HEK293T (cell line): ENCODE measurements around the gene MRPL21.
"Not testable (repeated sequence)": the region's sequence is repeated elsewhere in the genome, so short reads cannot be mapped to it uniquely, and the experiment has no call there.

Source experiments
- CTCF ChIA-PET: fragments of 350-600 bp; formaldehyde crosslinking; extraction: SDS; loops from one replicate; lab custom pipeline; 2021; ENCODE audit warnings: antibody characterized with exemption, inconsistent platforms; lab: Yijun Ruan, JAX
- POLR2A ChIA-PET: fragments of 350-600 bp; formaldehyde crosslinking; extraction: SDS; loops from one replicate; lab custom pipeline; 2020; ENCODE audit warnings: antibody characterized with exemption, inconsistent platforms; lab: Yijun Ruan, JAX
- DNase-seq: peaks from one replicate; pipeline ENCODE4 v3.0.0; 2012; ENCODE audit warnings: mixed read lengths; ENCODE audit errors: extremely low spot score
- ARNT ChIP-seq: fragments of 450-650 bp; IDR thresholded peaks from 2 replicates; pipeline ENCODE4 v1.6.1; 2017; ENCODE audit warnings: mild to moderate bottlenecking
- BHLHE40 ChIP-seq: fragments of 450-650 bp; IDR thresholded peaks from 2 replicates; pipeline ENCODE4 v1.6.1; 2016; ENCODE audit warnings: mild to moderate bottlenecking, moderate library complexity, borderline replicate concordance
- CTBP1 ChIP-seq: fragments of 450-650 bp; IDR thresholded peaks from 2 replicates; pipeline ENCODE4 v1.6.1; 2016; ENCODE audit warnings: borderline replicate concordance
- ELF4 ChIP-seq: fragments of 450-650 bp; IDR thresholded peaks from 2 replicates; pipeline ENCODE4 v1.6.1; 2017; ENCODE audit warnings: antibody characterized with exemption
- FOXA1 ChIP-seq: fragments of 450-650 bp; IDR thresholded peaks from 2 replicates; pipeline ENCODE4 v1.6.1; 2016; ENCODE audit warnings: mild to moderate bottlenecking
- FOXK2 ChIP-seq: fragments of 450-650 bp; IDR thresholded peaks from 2 replicates; pipeline ENCODE4 v1.6.1; 2016; ENCODE audit warnings: mild to moderate bottlenecking
- FOXM1 ChIP-seq: fragments of 450-650 bp; IDR thresholded peaks from 2 replicates; pipeline ENCODE4 v1.6.1; 2017; ENCODE audit warnings: mild to moderate bottlenecking, borderline replicate concordance
- HDGF ChIP-seq: fragments of 450-650 bp; IDR thresholded peaks from 2 replicates; pipeline ENCODE4 v1.6.1; 2017; ENCODE audit warnings: antibody characterized with exemption, borderline replicate concordance
- L3MBTL2 ChIP-seq: fragments of 450-650 bp; conservative IDR thresholded peaks from 2 replicates; pipeline ENCODE4 v1.6.1; 2016; ENCODE audit warnings: mild to moderate bottlenecking
- LEF1 ChIP-seq: fragments of 450-650 bp; IDR thresholded peaks from 2 replicates; pipeline ENCODE4 v1.6.1; 2017; ENCODE audit warnings: mild to moderate bottlenecking, borderline replicate concordance
- NFRKB ChIP-seq: fragments of 450-650 bp; IDR thresholded peaks from 2 replicates; pipeline ENCODE4 v1.6.1; 2016; ENCODE audit warnings: mild to moderate bottlenecking, moderate library complexity
- SP1 ChIP-seq: fragments of 450-650 bp; IDR thresholded peaks from 2 replicates; pipeline ENCODE4 v1.6.1; 2017
- SUZ12 ChIP-seq: fragments of 450-650 bp; IDR thresholded peaks from 2 replicates; pipeline ENCODE4 v1.6.1; 2016; ENCODE audit warnings: mild to moderate bottlenecking
- TARDBP ChIP-seq: fragments of 450-650 bp; IDR thresholded peaks from 2 replicates; pipeline ENCODE4 v1.6.1; 2016
- ZNF384 ChIP-seq: fragments of 450-650 bp; IDR thresholded peaks from 2 replicates; pipeline ENCODE4 v1.6.1; 2016
- TF ChIP-seq, protein P1 (sequence below): fragments of 450-650 bp; IDR thresholded peaks from 2 replicates; pipeline ENCODE4 v1.6.1; 2016

MRPL21 gene

DNA sequence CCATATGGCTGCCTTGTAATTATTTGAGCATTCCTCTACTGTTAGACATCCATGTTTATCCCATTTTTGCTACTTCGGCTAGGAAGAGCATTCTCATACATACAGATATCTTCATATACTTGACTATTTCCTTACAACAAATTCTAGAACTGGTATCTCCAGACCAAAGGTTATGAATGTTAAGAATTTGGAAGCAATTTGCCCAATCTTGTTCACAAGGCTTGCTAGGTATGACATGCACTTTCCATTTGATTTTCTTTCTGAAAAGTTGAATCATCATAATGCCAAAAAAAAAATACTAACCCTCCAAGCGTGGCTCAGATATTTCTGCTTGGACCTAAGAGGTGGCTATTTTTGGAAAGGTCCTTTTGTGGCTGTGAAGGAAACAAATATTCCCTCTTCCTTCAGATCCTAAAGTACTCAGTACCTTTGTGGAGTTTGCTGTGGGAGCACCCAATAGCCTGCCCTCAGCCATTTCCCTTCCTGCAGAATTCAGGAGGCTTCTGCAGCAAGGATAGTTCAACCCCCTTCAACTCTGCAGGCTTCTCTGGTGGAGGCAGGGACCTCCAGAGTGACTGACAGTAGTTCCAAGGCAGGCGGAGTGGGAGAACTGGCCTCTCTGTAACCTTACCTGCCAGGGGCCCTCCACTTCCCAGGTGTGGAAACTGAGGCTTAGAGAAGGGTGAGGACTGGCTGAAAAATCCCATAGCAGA is 39.9 kb downstream of the MRPL21 start:
- no peak for DNase-seq
- no peak for TF ChIP-seq SP1
- no peak for TF ChIP-seq CTBP1
- TF ChIP-seq SUZ12: no peak
- TF ChIP-seq, protein P1, sequence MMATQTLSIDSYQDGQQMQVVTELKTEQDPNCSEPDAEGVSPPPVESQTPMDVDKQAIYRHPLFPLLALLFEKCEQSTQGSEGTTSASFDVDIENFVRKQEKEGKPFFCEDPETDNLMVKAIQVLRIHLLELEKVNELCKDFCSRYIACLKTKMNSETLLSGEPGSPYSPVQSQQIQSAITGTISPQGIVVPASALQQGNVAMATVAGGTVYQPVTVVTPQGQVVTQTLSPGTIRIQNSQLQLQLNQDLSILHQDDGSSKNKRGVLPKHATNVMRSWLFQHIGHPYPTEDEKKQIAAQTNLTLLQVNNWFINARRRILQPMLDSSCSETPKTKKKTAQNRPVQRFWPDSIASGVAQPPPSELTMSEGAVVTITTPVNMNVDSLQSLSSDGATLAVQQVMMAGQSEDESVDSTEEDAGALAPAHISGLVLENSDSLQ: no peak
- no peak for TF ChIP-seq FOXA1
- TF ChIP-seq TARDBP: no peak
- TF ChIP-seq ARNT: no peak
- TF ChIP-seq BHLHE40: no peak
- no peak for TF ChIP-seq FOXM1
- TF ChIP-seq ZNF384: no peak
- no peak for TF ChIP-seq FOXK2
- TF ChIP-seq HDGF: no peak
- TF ChIP-seq NFRKB: no peak
- POLR2A ChIA-PET: no interaction called here
- CTCF ChIA-PET: no interaction called here

DNA sequence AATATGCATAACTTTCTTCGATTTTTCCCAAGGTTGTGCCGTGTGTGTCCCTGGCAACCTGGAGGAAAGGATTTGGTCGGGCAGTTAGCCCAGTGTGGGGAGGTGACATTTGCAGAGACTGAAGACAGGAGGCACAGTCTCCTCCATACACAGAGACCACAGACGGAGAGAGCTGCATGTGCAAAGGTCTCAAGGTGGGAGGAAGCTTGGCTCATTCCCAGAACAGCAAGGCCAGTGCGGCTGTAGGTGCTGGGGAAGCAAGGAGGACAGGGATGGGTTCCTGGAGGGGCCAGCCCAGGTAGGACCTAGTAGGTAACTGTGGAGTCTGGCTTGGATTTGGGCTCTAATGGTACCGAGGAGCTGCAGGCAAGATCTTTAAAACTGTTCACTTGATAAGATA is 41.2 kb downstream of the MRPL21 start:
- POLR2A ChIA-PET: no interaction called here
- no peak for DNase-seq
- CTCF ChIA-PET: no interaction called here
- TF ChIP-seq FOXK2: no peak
- TF ChIP-seq LEF1: no peak
- TF ChIP-seq ZNF384: no peak
- no peak for TF ChIP-seq L3MBTL2
- no peak for TF ChIP-seq ELF4

DNA sequence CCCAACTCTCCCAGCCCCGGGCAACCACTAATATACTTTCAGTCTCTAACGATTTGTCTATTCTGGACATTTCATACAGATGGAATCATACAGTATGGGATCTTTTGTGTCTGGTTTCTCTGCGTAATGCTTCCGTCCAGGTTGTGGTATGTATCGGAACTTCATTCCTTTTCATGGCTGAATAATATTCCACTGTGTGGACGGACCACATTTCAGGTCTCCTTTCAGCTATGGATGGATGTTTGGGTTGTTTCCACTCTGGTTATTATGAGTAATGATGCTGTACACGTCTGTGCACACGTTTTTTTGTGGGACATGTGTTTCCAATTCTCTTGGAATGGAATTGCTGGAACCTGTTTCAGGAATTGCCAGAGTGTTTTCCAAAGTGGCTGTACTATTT is 44.5 kb downstream of the MRPL21 start:
- ChIA-PET POLR2A (no interaction called here), CTCF (interaction anchor here (0.7 kb wide), 1 partner anchor 230 kb away, joined by 4 read pairs; no protein-coding TSS in a partner anchor)
- TF ChIP-seq, protein P1: no peak
- TF ChIP-seq SUZ12 (no peak), TARDBP (no peak), FOXM1 (no peak), ZNF384 (no peak), L3MBTL2 (no peak), HDGF (no peak), CTBP1 (no peak), FOXK2 (no peak), ELF4 (no peak), BHLHE40 (no peak), LEF1 (no peak), FOXA1 (no peak), SP1 (no peak), NFRKB (no peak), ARNT (no peak)
- no peak for DNase-seq

DNA sequence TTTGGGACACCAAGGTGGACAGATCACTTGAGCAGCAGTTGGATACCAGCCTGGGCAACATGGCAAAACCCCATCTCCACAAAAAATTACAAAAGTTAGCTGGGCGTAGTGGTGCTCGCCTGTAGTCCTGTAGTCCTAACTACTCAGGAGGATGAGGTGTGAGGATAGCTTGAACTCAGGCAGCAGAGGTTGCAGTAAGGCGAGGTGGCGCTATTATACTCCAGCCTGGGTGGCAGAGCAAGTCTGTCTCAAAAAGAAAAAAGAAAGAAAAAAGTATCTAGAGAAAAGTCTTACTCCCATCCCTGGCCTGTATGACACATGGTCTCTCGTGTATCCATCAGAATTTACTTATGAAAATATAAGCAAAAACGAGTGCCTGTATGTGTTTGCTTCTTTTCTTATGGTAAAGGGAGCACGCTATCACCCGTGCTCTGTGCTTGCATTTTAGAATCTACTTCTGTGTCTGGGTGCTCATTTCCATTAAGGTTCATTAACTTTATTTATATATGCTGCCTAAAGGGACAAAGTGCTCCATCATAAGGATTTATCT is 46.5 kb downstream of the MRPL21 start:
- TF ChIP-seq FOXA1: no peak
- TF ChIP-seq ZNF384: no peak
- no peak for TF ChIP-seq L3MBTL2
- TF ChIP-seq HDGF: no peak
- TF ChIP-seq BHLHE40: no peak
- no peak for TF ChIP-seq SUZ12
- TF ChIP-seq CTBP1: no peak
- TF ChIP-seq TARDBP: no peak
- TF ChIP-seq FOXM1: no peak
- TF ChIP-seq ARNT: no peak
- no peak for TF ChIP-seq FOXK2
- no peak for TF ChIP-seq ELF4
- TF ChIP-seq NFRKB: no peak
- TF ChIP-seq LEF1: no peak
- TF ChIP-seq, protein P1: no peak
- no peak for TF ChIP-seq SP1
- POLR2A ChIA-PET: no interaction called here
- DNase-seq: no peak
- CTCF ChIA-PET: no interaction called here

DNA sequence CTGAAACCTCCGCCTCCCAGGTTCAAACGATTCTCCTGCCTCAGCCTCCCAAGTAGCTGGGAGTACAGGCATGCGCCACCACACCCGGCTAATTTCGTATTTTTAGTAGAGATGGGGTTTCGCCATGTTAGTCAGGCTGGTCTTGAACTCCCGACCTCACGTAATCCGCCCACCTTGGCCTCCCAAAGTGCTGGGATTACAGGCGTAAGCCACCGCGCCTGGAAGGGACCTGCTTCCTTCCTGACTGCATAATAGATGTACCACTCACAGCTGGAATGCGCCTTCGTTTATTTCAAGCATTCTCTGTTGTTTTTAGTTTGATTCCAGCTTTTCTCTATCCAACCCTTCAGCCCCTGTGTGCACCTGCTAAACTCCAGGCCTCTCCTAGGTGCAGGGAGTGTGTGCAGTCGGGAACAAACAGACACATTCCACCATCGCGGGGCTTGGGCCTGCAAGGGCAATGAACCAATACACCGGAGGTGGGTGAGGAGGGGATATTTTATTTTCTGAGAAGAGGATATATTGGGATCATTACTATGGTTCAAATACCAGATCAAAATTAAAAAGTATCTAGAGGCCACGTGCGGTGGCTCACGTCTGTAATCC is 47.1 kb downstream of the MRPL21 start:
- POLR2A ChIA-PET, CTCF ChIA-PET: not testable (repeated sequence)

More for the DNA sequence above, 47.1 kb downstream of the MRPL21 start:
- not testable (repeated sequence) for DNase-seq
